Measurements from ENCODE around the gene MEX3A.
"Not testable (repeated sequence)": the region's sequence is repeated elsewhere in the genome, so short reads cannot be mapped to it uniquely, and the experiment has no call there.

The MEX3A gene

GRCh38 chr1:156073110-156073687 lies 9.1 kb downstream of the MEX3A start:
- no peak overlapping the region for H3K4me3 ChIP-seq (ENCODE audit: low read length)
- no peak overlapping the region for H2AFZ ChIP-seq (ENCODE audit: low read length)
- no peak overlapping the region for H3K9ac ChIP-seq (ENCODE audit: low read length)
- H3K27ac ChIP-seq (ENCODE audit: low read length) = no peak overlapping the region
- H3K9me2 ChIP-seq (replicated peaks; ENCODE audit: insufficient read depth, low read length) = no peaks in the 10 kb centered on the region
- H3K4me1 ChIP-seq (ENCODE audit: low read length) = no peaks in the 10 kb centered on the region
- no peak for TF ChIP-seq EZH2 (optimal IDR thresholded peaks at IDR 0.05; ENCODE audit: low read depth, low read length)
- TF ChIP-seq CTCF (IDR thresholded peaks at IDR 0.05; ENCODE audit: low read length) = no peak
- TF ChIP-seq EZH2phosphoT487 (IDR thresholded peaks at IDR 0.05; ENCODE audit: low read length) = no peak
- peaks cover 14% of the 10 kb centered on the region; the same call in 1 of the 2 replicates for H3K27me3 ChIP-seq (replicated peaks; ENCODE audit: insufficient read depth, low read length)
- no peak overlapping the region for H3K4me2 ChIP-seq (ENCODE audit: low read depth, low read length)
- no peaks in the 10 kb centered on the region for H3F3A ChIP-seq (ENCODE audit: insufficient read depth, low read length)
- H3K9me3 ChIP-seq (replicated peaks; ENCODE audit: insufficient read depth, low read length) = no peaks in the 10 kb centered on the region
- no peaks in the 10 kb centered on the region for H3K36me3 ChIP-seq (replicated peaks; ENCODE audit: insufficient read depth, low read length)
- no peak for DNase-seq
- H4K20me1 ChIP-seq (ENCODE audit: insufficient read depth, low read length) = no peaks in the 10 kb centered on the region
- no peaks in the 10 kb centered on the region for H3K79me2 ChIP-seq (ENCODE audit: low read length)

- H3K4me1 ChIP-seq (ENCODE audit: low read length) = no peaks in the 10 kb centered on the region
- no peak overlapping the region for H3K4me3 ChIP-seq (ENCODE audit: low read length)
Measured at GRCh38 chr1:156072251-156072650, 10.0 kb downstream of the MEX3A start.

GRCh38 chr1:156071332-156071816 lies 10.9 kb downstream of the MEX3A start:
- H3K4me2 ChIP-seq (ENCODE audit: low read depth, low read length); H3K27ac ChIP-seq (ENCODE audit: low read length); H3K9me2 ChIP-seq (replicated peaks; ENCODE audit: insufficient read depth, low read length); H3K9me3 ChIP-seq (replicated peaks; ENCODE audit: insufficient read depth, low read length); H3K27me3 ChIP-seq (replicated peaks; ENCODE audit: insufficient read depth, low read length); H2AFZ ChIP-seq (ENCODE audit: low read length); H3K9ac ChIP-seq (ENCODE audit: low read length); H4K20me1 ChIP-seq (ENCODE audit: insufficient read depth, low read length); H3K79me2 ChIP-seq (ENCODE audit: low read length); DNase-seq; H3K4me1 ChIP-seq (ENCODE audit: low read length); H3K36me3 ChIP-seq (replicated peaks; ENCODE audit: insufficient read depth, low read length); H3K4me3 ChIP-seq (ENCODE audit: low read length); H3F3A ChIP-seq (ENCODE audit: insufficient read depth, low read length): not testable (repeated sequence)

More at GRCh38 chr1:156072251-156072650, 10.0 kb downstream of the MEX3A start:
- Histone ChIP-seq H3K9ac (ENCODE audit: low read length) (no peak overlapping the region), H4K20me1 (ENCODE audit: insufficient read depth, low read length) (no peaks in the 10 kb centered on the region), H3F3A (ENCODE audit: insufficient read depth, low read length) (no peaks in the 10 kb centered on the region), H3K9me3 (replicated peaks; ENCODE audit: insufficient read depth, low read length) (no peaks in the 10 kb centered on the region), H2AFZ (ENCODE audit: low read length) (no peak overlapping the region), H3K9me2 (replicated peaks; ENCODE audit: insufficient read depth, low read length) (no peaks in the 10 kb centered on the region), H3K36me3 (replicated peaks; ENCODE audit: insufficient read depth, low read length) (no peaks in the 10 kb centered on the region), H3K79me2 (ENCODE audit: low read length) (no peaks in the 10 kb centered on the region), H3K27ac (ENCODE audit: low read length) (no peak overlapping the region), H3K27me3 (replicated peaks; ENCODE audit: insufficient read depth, low read length) (0 out of 2 replicates have a peak, but pooled peaks cover 6% of the 10 kb centered on the region), H3K4me2 (ENCODE audit: low read depth, low read length) (no peak overlapping the region)
- TF ChIP-seq CTCF (IDR thresholded peaks at IDR 0.05; ENCODE audit: low read length) (no peak), EZH2 (optimal IDR thresholded peaks at IDR 0.05; ENCODE audit: low read depth, low read length) (no peak), EZH2phosphoT487 (IDR thresholded peaks at IDR 0.05; ENCODE audit: low read length) (no peak)
- no peak for DNase-seq

GRCh38 chr1:156070548-156070947 lies 11.7 kb downstream of the MEX3A start:
- Histone ChIP-seq H3K9me3 (replicated peaks; ENCODE audit: insufficient read depth, low read length) (no peaks in the 10 kb centered on the region), H3K36me3 (replicated peaks; ENCODE audit: insufficient read depth, low read length) (no peaks in the 10 kb centered on the region), H2AFZ (ENCODE audit: low read length) (no peak overlapping the region), H4K20me1 (ENCODE audit: insufficient read depth, low read length) (no peaks in the 10 kb centered on the region), H3K27ac (ENCODE audit: low read length) (no peak overlapping the region), H3F3A (ENCODE audit: insufficient read depth, low read length) (no peaks in the 10 kb centered on the region), H3K4me3 (ENCODE audit: low read length) (no peak overlapping the region), H3K9ac (ENCODE audit: low read length) (no peak overlapping the region), H3K4me1 (ENCODE audit: low read length) (peaks cover 8% of the 10 kb centered on the region; the same call in 1 of the 2 replicates), H3K27me3 (replicated peaks; ENCODE audit: insufficient read depth, low read length) (0 out of 2 replicates have a peak, but pooled peaks cover 6% of the 10 kb centered on the region), H3K4me2 (ENCODE audit: low read depth, low read length) (no peak overlapping the region), H3K9me2 (replicated peaks; ENCODE audit: insufficient read depth, low read length) (no peaks in the 10 kb centered on the region), H3K79me2 (ENCODE audit: low read length) (no peaks in the 10 kb centered on the region)
- no peak for DNase-seq
- TF ChIP-seq EZH2phosphoT487 (IDR thresholded peaks at IDR 0.05; ENCODE audit: low read length) (no peak), EZH2 (optimal IDR thresholded peaks at IDR 0.05; ENCODE audit: low read depth, low read length) (no peak), CTCF (IDR thresholded peaks at IDR 0.05; ENCODE audit: low read length) (no peak)

Data from MM.1S (cell line).